HEK293 (cell line): Measurements from ENCODE around the gene LITAFD.

Experiments
- BCL11B ChIP-seq: fragments of 450-650 bp; formaldehyde crosslinking; IDR thresholded peaks from 2 replicates; pipeline ENCODE4 v1.5.1; 2016; ENCODE audit warnings: low read depth, missing biosample characterization, missing genetic modification characterization
- GLIS2 ChIP-seq: fragments of 450-650 bp; formaldehyde crosslinking; IDR thresholded peaks from 2 replicates; pipeline ENCODE4 v1.5.1; 2016; ENCODE audit warnings: missing biosample characterization, missing genetic modification characterization
- HOXA7 ChIP-seq: sonication (generic); formaldehyde crosslinking; IDR thresholded peaks from 2 replicates; pipeline ENCODE4 v1.8.1; 2022; ENCODE audit warnings: missing genetic modification reagents, borderline replicate concordance
- HOXD13 ChIP-seq: sonication (generic); formaldehyde crosslinking; IDR thresholded peaks from 2 replicates; pipeline ENCODE4 v1.8.0; 2022; ENCODE audit warnings: missing genetic modification reagents, borderline replicate concordance
- MYNN ChIP-seq: fragments of 450-650 bp; formaldehyde crosslinking; IDR thresholded peaks from 2 replicates; pipeline ENCODE4 v1.5.1; 2016; ENCODE audit warnings: missing biosample characterization, missing genetic modification characterization, borderline replicate concordance
- OVOL3 ChIP-seq: fragments of 450-650 bp; formaldehyde crosslinking; IDR thresholded peaks from 2 replicates; pipeline ENCODE4 v1.5.1; 2016; ENCODE audit warnings: missing biosample characterization, missing genetic modification characterization
- SCRT2 ChIP-seq: fragments of 450-650 bp; formaldehyde crosslinking; IDR thresholded peaks from 2 replicates; pipeline ENCODE4 v1.5.1; 2016; ENCODE audit warnings: missing biosample characterization, missing genetic modification characterization
- SETDB1 ChIP-seq: IDR thresholded peaks from one replicate; pipeline ENCODE4 v1.6.1; 2017; ENCODE audit warnings: mild to moderate bottlenecking, low read length, moderate library complexity, mixed read lengths; ENCODE audit not compliant: insufficient read length
- TRIM28 ChIP-seq: IDR thresholded peaks from 2 replicates; pipeline ENCODE4 v1.6.1; 2011; ENCODE audit warnings: low read length, control low read depth, borderline replicate concordance
- YY2 ChIP-seq: fragments of 450-650 bp; formaldehyde crosslinking; IDR thresholded peaks from 2 replicates; pipeline ENCODE4 v1.5.1; 2016; ENCODE audit warnings: missing biosample characterization, missing genetic modification characterization
- ZEB2 ChIP-seq: fragments of 450-650 bp; formaldehyde crosslinking; IDR thresholded peaks from 2 replicates; pipeline ENCODE4 v1.5.1; 2016; ENCODE audit warnings: missing biosample characterization, missing genetic modification characterization
- ZIC2 ChIP-seq: fragments of 450-650 bp; formaldehyde crosslinking; IDR thresholded peaks from 2 replicates; pipeline ENCODE4 v1.5.1; 2016; ENCODE audit warnings: missing biosample characterization, missing genetic modification characterization
- ZNF157 ChIP-seq: fragments of 450-650 bp; formaldehyde crosslinking; IDR thresholded peaks from 2 replicates; pipeline ENCODE4 v1.5.1; 2016; ENCODE audit warnings: missing biosample characterization, missing genetic modification characterization
- ZNF16 ChIP-seq: fragments of 450-650 bp; formaldehyde crosslinking; IDR thresholded peaks from 2 replicates; pipeline ENCODE4 v1.5.1; 2016; ENCODE audit warnings: low read depth, missing biosample characterization, missing genetic modification characterization
- ZNF19 ChIP-seq: fragments of 450-650 bp; formaldehyde crosslinking; IDR thresholded peaks from 2 replicates; pipeline ENCODE4; 2016; ENCODE audit warnings: missing biosample characterization, missing genetic modification characterization, low read depth
- ZNF221 ChIP-seq: fragments of 450-650 bp; formaldehyde crosslinking; IDR thresholded peaks from 2 replicates; pipeline ENCODE4 v1.5.1; 2017; ENCODE audit warnings: missing biosample characterization, missing genetic modification characterization, borderline replicate concordance
- ZNF223 ChIP-seq: fragments of 450-650 bp; formaldehyde crosslinking; IDR thresholded peaks from 2 replicates; pipeline ENCODE4 v1.5.1; 2016; ENCODE audit warnings: missing biosample characterization, missing genetic modification characterization
- ZNF292 ChIP-seq: fragments of 450-650 bp; formaldehyde crosslinking; IDR thresholded peaks from 2 replicates; pipeline ENCODE4 v1.5.1; 2016; ENCODE audit warnings: low read depth, missing biosample characterization, missing genetic modification characterization, borderline replicate concordance
- ZNF311 ChIP-seq: fragments of 450-650 bp; formaldehyde crosslinking; IDR thresholded peaks from 2 replicates; pipeline ENCODE4 v1.5.1; 2017; ENCODE audit warnings: missing biosample characterization, missing genetic modification characterization, borderline replicate concordance
- ZNF416 ChIP-seq: fragments of 450-650 bp; formaldehyde crosslinking; IDR thresholded peaks from 2 replicates; pipeline ENCODE4 v1.5.1; 2016; ENCODE audit warnings: missing biosample characterization, missing genetic modification characterization
- ZNF514 ChIP-seq: fragments of 450-650 bp; formaldehyde crosslinking; IDR thresholded peaks from 2 replicates; pipeline ENCODE4 v1.5.1; 2016; ENCODE audit warnings: missing biosample characterization, missing genetic modification characterization
- ZNF555 ChIP-seq: fragments of 450-650 bp; formaldehyde crosslinking; conservative IDR thresholded peaks from 2 replicates; pipeline ENCODE4 v1.5.1; 2017; ENCODE audit warnings: missing biosample characterization, mild to moderate bottlenecking, missing genetic modification characterization, inconsistent platforms
- ZNF670 ChIP-seq: fragments of 450-650 bp; formaldehyde crosslinking; IDR thresholded peaks from 2 replicates; pipeline ENCODE4 v1.5.1; 2016; ENCODE audit warnings: missing biosample characterization, missing genetic modification characterization, low read depth
- ZNF837 ChIP-seq: fragments of 450-650 bp; formaldehyde crosslinking; IDR thresholded peaks from 2 replicates; pipeline ENCODE4 v1.5.1; 2016; ENCODE audit warnings: missing biosample characterization, missing genetic modification characterization
- ZSCAN30 ChIP-seq: fragments of 450-650 bp; IDR thresholded peaks from 2 replicates; pipeline ENCODE4 v1.5.1; 2018; ENCODE audit warnings: missing biosample characterization, mild to moderate bottlenecking, missing genetic modification characterization, moderate library complexity
- TF ChIP-seq, protein P1 (sequence below): fragments of 450-650 bp; formaldehyde crosslinking; optimal IDR thresholded peaks from 2 replicates; pipeline ENCODE3; 2016; ENCODE audit warnings: missing biosample characterization, mild to moderate bottlenecking, missing genetic modification characterization
- TF ChIP-seq, protein P2 (sequence below): fragments of 450-650 bp; formaldehyde crosslinking; IDR thresholded peaks from 2 replicates; pipeline ENCODE4 v1.5.1; 2016; ENCODE audit warnings: missing biosample characterization, missing genetic modification characterization
- TF ChIP-seq, protein P3 (sequence below): fragments of 450-650 bp; formaldehyde crosslinking; IDR thresholded peaks from 2 replicates; pipeline ENCODE4 v1.5.1; 2016; ENCODE audit warnings: missing biosample characterization, missing genetic modification characterization
- TF ChIP-seq, protein P4 (sequence below): fragments of 450-650 bp; formaldehyde crosslinking; IDR thresholded peaks from 2 replicates; pipeline ENCODE4 v1.5.1; 2016; ENCODE audit warnings: missing biosample characterization, missing genetic modification characterization
- TF ChIP-seq, protein P5 (sequence below): fragments of 450-650 bp; formaldehyde crosslinking; IDR thresholded peaks from 2 replicates; pipeline ENCODE4 v1.5.1; 2017; ENCODE audit warnings: missing biosample characterization, mild to moderate bottlenecking, missing genetic modification characterization, moderate library complexity

LITAFD gene

DNA sequence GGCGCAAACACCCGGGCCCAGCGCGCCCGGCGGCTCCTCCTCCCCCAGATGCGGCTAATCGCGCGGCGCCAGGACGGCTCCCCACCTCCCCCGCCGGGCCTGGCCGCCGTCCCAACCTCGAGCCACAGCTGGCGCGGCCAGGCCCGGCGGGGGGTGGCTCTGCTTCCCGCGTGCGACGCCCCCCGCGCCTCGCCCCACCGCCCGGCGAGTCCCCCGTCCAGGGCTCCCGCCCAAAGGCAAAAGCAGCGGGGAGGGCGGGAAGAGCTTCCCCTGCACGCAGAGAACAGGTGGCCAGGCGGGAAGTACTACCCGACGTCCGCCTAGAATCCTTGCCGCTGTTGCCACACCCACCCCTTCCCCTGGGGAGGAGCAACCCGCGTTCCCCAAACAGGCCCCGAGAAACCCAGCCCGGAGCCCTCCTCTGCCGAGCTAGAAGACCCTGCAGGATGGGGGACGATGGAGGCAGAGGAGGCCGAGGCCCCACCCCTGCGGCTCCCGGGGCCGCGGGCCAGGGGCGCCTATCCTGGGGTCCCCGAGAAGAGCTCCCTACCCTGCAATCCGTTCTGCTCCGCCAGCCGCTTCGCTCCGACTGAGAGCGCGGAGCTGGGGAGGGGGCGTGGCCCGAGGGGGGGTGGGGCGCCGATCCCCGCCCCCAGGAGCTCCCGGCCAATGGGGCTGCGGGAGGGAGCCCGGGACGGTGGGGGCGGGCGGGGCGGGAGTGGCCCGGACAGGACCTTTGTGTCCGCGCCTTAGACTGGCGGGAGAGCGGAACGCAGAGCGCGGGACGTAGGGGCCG lies 13.5 kb upstream of the LITAFD start, which contains the start of gene CARHSP1 (continued):
- TF ChIP-seq HOXD13 (no peak), SCRT2 (tag by site-specific recombination) (peak; percentile 96), ZNF221 (tag by site-specific recombination) (no peak), MYNN (no peak), ZNF16 (tag by site-specific recombination) (no peak), ZEB2 (tag by site-specific recombination) (peak; percentile 78), OVOL3 (tag by site-specific recombination) (0 out of 2 replicates have a peak, but pooled peaks have one; percentile 33), ZSCAN30 (tag by site-specific recombination) (peak; percentile 92), ZNF223 (tag by site-specific recombination) (no peak), TRIM28 (no peak), ZNF514 (tag by site-specific recombination) (no peak), ZNF416 (tag by site-specific recombination) (no peak), YY2 (tag by site-specific recombination) (no peak), ZNF19 (tag by site-specific recombination) (no peak), SETDB1 (no peak), ZNF670 (tag by site-specific recombination) (no peak), ZIC2 (tag by site-specific recombination) (peak; percentile 93), ZNF837 (tag by site-specific recombination) (no peak), GLIS2 (tag by site-specific recombination) (peak; percentile 69), ZNF157 (tag by site-specific recombination) (no peak), HOXA7 (CRISPR knock-in tag) (no peak), ZNF555 (no peak), ZNF311 (tag by site-specific recombination) (no peak), BCL11B (tag by site-specific recombination) (no peak), ZNF292 (tag by site-specific recombination) (no peak)
- TF ChIP-seq, protein P1, sequence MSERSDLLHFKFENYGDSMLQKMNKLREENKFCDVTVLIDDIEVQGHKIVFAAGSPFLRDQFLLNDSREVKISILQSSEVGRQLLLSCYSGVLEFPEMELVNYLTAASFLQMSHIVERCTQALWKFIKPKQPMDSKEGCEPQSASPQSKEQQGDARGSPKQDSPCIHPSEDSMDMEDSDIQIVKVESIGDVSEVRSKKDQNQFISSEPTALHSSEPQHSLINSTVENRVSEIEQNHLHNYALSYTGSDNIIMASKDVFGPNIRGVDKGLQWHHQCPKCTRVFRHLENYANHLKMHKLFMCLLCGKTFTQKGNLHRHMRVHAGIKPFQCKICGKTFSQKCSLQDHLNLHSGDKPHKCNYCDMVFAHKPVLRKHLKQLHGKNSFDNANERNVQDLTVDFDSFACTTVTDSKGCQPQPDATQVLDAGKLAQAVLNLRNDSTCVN (tag by site-specific recombination), result peak; percentile 66
- TF ChIP-seq, protein P2, sequence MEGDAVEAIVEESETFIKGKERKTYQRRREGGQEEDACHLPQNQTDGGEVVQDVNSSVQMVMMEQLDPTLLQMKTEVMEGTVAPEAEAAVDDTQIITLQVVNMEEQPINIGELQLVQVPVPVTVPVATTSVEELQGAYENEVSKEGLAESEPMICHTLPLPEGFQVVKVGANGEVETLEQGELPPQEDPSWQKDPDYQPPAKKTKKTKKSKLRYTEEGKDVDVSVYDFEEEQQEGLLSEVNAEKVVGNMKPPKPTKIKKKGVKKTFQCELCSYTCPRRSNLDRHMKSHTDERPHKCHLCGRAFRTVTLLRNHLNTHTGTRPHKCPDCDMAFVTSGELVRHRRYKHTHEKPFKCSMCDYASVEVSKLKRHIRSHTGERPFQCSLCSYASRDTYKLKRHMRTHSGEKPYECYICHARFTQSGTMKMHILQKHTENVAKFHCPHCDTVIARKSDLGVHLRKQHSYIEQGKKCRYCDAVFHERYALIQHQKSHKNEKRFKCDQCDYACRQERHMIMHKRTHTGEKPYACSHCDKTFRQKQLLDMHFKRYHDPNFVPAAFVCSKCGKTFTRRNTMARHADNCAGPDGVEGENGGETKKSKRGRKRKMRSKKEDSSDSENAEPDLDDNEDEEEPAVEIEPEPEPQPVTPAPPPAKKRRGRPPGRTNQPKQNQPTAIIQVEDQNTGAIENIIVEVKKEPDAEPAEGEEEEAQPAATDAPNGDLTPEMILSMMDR (tag by site-specific recombination), result no peak
- TF ChIP-seq, protein P3, sequence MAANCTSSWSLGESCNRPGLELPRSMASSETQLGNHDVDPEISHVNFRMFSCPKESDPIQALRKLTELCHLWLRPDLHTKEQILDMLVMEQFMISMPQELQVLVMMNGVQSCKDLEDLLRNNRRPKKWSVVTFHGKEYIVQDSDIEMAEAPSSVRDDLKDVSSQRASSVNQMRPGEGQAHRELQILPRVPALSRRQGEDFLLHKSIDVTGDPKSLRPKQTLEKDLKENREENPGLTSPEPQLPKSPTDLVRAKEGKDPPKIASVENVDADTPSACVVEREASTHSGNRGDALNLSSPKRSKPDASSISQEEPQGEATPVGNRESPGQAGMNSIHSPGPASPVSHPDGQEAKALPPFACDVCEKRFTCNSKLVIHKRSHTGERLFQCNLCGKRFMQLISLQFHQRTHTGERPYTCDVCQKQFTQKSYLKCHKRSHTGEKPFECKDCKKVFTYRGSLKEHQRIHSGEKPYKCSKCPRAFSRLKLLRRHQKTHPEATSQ (tag by site-specific recombination), result peak; percentile 61; the same call in 1 of the 2 replicates
- TF ChIP-seq, protein P4, sequence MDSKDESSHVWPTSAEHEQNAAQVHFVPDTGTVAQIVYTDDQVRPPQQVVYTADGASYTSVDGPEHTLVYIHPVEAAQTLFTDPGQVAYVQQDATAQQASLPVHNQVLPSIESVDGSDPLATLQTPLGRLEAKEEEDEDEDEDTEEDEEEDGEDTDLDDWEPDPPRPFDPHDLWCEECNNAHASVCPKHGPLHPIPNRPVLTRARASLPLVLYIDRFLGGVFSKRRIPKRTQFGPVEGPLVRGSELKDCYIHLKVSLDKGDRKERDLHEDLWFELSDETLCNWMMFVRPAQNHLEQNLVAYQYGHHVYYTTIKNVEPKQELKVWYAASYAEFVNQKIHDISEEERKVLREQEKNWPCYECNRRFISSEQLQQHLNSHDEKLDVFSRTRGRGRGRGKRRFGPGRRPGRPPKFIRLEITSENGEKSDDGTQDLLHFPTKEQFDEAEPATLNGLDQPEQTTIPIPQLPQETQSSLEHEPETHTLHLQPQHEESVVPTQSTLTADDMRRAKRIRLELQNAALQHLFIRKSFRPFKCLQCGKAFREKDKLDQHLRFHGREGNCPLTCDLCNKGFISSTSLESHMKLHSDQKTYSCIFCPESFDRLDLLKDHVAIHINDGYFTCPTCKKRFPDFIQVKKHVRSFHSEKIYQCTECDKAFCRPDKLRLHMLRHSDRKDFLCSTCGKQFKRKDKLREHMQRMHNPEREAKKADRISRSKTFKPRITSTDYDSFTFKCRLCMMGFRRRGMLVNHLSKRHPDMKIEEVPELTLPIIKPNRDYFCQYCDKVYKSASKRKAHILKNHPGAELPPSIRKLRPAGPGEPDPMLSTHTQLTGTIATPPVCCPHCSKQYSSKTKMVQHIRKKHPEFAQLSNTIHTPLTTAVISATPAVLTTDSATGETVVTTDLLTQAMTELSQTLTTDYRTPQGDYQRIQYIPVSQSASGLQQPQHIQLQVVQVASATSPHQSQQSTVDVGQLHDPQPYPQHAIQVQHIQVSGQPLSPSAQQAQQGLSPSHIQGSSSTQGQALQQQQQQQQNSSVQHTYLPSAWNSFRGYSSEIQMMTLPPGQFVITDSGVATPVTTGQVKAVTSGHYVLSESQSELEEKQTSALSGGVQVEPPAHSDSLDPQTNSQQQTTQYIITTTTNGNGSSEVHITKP (tag by site-specific recombination), result peak; percentile 77
- TF ChIP-seq, protein P5, sequence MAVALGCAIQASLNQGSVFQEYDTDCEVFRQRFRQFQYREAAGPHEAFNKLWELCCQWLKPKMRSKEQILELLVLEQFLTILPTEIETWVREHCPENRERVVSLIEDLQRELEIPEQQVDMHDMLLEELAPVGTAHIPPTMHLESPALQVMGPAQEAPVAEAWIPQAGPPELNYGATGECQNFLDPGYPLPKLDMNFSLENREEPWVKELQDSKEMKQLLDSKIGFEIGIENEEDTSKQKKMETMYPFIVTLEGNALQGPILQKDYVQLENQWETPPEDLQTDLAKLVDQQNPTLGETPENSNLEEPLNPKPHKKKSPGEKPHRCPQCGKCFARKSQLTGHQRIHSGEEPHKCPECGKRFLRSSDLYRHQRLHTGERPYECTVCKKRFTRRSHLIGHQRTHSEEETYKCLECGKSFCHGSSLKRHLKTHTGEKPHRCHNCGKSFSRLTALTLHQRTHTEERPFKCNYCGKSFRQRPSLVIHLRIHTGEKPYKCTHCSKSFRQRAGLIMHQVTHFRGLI, result peak; percentile 62
